Testis (tissue), 3 donors: Measurements from ENCODE around the gene BEND7. TPM values are rescaled to one million over a fixed set of nuclear protein-coding genes. Genes with fewer than 3 reads are reported as not detected.
"Not testable (repeated sequence)": the region's sequence is repeated elsewhere in the genome, so short reads cannot be mapped to it uniquely, and the experiment has no call there.

Experiments used
- DNase-seq: peaks from one replicate; pipeline ENCODE4 v3.0.0-alpha.2; 2019
- H3K27ac ChIP-seq, 2 donors: fragments of 200-600 bp; sonication (generic); one replicate each; pipeline ENCODE4 v1.5.1; 2019
- H3K27me3 ChIP-seq: fragments of 200-600 bp; sonication (generic); one replicate; pipeline ENCODE4 v1.5.1; 2019
- H3K36me3 ChIP-seq: fragments of 200-600 bp; sonication (generic); one replicate; pipeline ENCODE4 v1.5.1; 2017; ENCODE audit warnings: low read depth; ENCODE audit errors: missing control alignments
- H3K4me1 ChIP-seq: fragments of 200-600 bp; sonication (generic); one replicate; pipeline ENCODE4 v1.5.1; 2019
- H3K4me3 ChIP-seq, 2 donors: fragments of 200-600 bp; sonication (generic); one replicate each; pipeline ENCODE4 v1.5.1; 2017 to 2019
- H3K9me3 ChIP-seq: fragments of 200-600 bp; sonication (generic); one replicate; pipeline ENCODE4 v1.5.1; 2017
- POLR2A ChIP-seq: fragments of 450-650 bp; IDR thresholded peaks from one replicate; pipeline ENCODE4 v1.6.1; 2017; ENCODE audit warnings: antibody characterized with exemption, mild to moderate bottlenecking, moderate library complexity
- WGBS, 2 donors: methylation state at CpG; one replicate each; pipeline ENCODE4 v1.1.5; 2018; 5-methylcytosine and 5-hydroxymethylcytosine counted together
- intact Hi-C: fragments of 100-400 bp; cut with DNase I; formaldehyde crosslinking; loops from one replicate; pipeline ENCODE4 v1.15.1; 2023; ENCODE audit warnings: low total_unique reads
- polyA plus RNA-seq: library from polyadenylated mRNA; stranded (reverse); fragments of 350-450 nt; fragmentation: Illumina TruSeq; extraction: RNeasy Lipid Tissue Mini Kit (QIAGEN cat#74804); gene quantifications from one replicate; pipeline ENCODE4 v1.2.3, GENCODE V29; 2014; ENCODE audit warnings: low read depth, low replicate concordance; ENCODE audit not compliant: insufficient read depth
- total RNA-seq, 2 donors: library from RNA; depleted of rRNA; stranded (reverse); fragments of >200 nt; gene quantifications; one replicate each; pipeline ENCODE4 v1.2.3, GENCODE V29; 2016
- TF ChIP-seq, protein P1 (sequence below), 3 experiments: fragments of 450-650 bp in 2 of 3; fragments of 200-600 bp in 1 of 3; sonication (generic) in 1 of 3; IDR thresholded peaks; one replicate each; pipeline ENCODE4 v1.5.1; 2016 to 2019; ENCODE audit warnings: antibody characterized with exemption in 3 of 3, mild to moderate bottlenecking in 2 of 3, moderate library complexity in 1 of 3

The BEND7 gene
- total and polyA plus RNA-seq, 3 donors from 2014 or later = 31.2 to 57.2 (median 55.2) TPM

DNA sequence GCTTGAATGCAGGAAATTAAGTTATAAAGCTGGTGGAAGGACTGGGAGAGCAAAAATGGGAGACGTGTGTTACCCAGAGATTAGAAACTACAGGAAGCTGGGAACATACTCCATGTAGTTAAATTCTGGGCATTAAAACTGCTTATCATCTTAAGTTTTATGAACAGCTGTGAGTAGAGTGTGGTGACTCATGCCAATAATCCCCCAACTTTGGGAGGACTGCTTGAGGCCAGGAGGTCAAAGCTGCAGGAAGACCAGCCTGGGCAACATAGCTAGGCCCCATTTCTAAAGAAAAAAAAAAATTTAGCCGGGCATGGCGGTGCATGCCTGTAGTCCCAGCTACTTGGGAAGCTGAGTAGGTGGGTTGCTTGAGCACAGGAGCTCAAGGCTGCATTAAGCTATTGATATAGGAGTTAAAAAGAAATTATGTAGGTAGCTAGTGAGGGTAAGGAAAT is 124.5 kb downstream of the BEND7 start:
- Histone ChIP-seq H3K9me3 (no peaks in the 10 kb centered on the region), H3K4me3 (no peak overlapping the region), H3K27me3 (no peaks in the 10 kb centered on the region), H3K36me3 (no peaks in the 10 kb centered on the region), H3K27ac (no peak overlapping the region), H3K4me1 (no peaks in the 10 kb centered on the region)
- WGBS, 2 donors = 81 to 82% methylated on average over 3 of the region's 3 CpGs
- DNase-seq = no peak
- intact Hi-C loops = no loop called here
- TF ChIP-seq, protein P1, sequence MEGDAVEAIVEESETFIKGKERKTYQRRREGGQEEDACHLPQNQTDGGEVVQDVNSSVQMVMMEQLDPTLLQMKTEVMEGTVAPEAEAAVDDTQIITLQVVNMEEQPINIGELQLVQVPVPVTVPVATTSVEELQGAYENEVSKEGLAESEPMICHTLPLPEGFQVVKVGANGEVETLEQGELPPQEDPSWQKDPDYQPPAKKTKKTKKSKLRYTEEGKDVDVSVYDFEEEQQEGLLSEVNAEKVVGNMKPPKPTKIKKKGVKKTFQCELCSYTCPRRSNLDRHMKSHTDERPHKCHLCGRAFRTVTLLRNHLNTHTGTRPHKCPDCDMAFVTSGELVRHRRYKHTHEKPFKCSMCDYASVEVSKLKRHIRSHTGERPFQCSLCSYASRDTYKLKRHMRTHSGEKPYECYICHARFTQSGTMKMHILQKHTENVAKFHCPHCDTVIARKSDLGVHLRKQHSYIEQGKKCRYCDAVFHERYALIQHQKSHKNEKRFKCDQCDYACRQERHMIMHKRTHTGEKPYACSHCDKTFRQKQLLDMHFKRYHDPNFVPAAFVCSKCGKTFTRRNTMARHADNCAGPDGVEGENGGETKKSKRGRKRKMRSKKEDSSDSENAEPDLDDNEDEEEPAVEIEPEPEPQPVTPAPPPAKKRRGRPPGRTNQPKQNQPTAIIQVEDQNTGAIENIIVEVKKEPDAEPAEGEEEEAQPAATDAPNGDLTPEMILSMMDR (IDR thresholded peaks at IDR 0.05) = no peak
- no peak for TF ChIP-seq POLR2A

DNA sequence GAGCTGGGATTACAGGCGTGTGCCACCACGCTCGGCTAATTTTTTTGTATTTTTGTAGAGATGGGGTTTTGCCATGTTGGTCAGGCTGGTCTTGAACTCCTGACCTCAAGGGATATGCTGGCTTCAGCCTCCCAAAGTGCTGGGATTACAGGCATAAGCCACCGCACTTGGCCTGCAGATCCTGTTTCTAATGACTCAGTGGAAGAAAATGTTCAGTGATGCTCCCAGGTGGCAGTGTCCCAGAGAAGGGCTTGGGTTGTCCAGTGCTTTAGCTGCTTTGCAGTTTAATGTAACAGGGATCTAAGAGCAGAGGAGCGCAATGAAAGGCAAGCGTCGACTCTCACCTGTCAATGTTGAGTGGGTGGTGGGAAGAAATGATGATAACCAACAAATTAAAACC is 125.4 kb downstream of the BEND7 start:
- 91 to 92% methylated on average over 7 of the region's 7 CpGs for WGBS, 2 donors
- H3K9me3 ChIP-seq, H3K4me3 ChIP-seq, H3K27me3 ChIP-seq, DNase-seq, H3K27ac ChIP-seq, H3K36me3 ChIP-seq, intact Hi-C loops, H3K4me1 ChIP-seq: not testable (repeated sequence)

DNA sequence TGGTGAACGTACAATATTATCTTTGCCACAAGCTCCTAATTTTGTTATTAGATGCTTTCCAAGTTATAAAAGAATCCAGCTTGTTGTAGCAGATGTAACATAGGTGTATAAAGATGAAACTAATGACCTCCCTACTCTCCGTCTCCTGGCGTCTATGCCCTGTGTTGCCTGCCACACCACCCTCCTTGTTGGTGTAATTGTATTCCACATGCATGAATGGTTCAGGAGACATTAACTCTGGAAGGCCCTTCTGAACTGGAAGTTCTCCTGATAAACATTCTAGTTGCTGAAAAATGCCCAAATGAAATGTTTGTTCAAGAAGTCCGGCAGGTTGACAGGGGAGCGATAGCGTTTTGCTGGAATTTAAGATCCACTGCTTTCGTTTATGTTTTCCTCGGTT is 126.8 kb downstream of the BEND7 start:
- no peaks in the 10 kb centered on the region for H3K27me3 ChIP-seq
- H3K27ac ChIP-seq = no peak overlapping the region
- H3K9me3 ChIP-seq = no peaks in the 10 kb centered on the region
- DNase-seq = no peak
- no peaks in the 10 kb centered on the region for H3K4me1 ChIP-seq
- H3K4me3 ChIP-seq = no peak overlapping the region
- H3K36me3 ChIP-seq = no peaks in the 10 kb centered on the region
- intact Hi-C loops = no loop called here
- TF ChIP-seq, protein P1 (IDR thresholded peaks at IDR 0.05) = no peak
- no peak for TF ChIP-seq POLR2A
- WGBS, 2 donors = 77 to 91% methylated on average over 8 of the region's 8 CpGs

DNA sequence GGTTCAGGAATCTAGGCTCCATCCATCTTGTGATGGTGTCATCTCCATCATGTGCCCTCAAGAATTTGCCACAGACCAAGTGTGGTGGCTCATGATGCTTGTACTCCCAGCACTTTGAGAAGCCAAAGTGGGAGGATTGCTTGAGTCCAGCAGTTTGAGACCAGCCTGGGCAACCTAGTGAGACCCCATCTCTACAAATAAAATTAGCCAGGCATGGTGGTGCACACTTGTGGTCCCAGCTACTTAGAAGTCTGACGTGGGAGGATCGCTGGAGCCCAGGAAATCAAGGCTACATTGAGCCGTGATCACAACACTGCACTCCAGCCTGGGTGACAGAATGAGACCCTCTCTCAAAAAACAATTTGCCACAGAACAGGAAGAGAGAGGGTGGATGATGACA is 127.7 kb downstream of the BEND7 start:
- DNase-seq = no peak
- Histone ChIP-seq H3K27me3 (no peaks in the 10 kb centered on the region), H3K4me1 (no peaks in the 10 kb centered on the region), H3K9me3 (no peaks in the 10 kb centered on the region), H3K27ac (no peak overlapping the region), H3K4me3 (no peak overlapping the region), H3K36me3 (no peaks in the 10 kb centered on the region)
- 95 to 97% methylated on average over 3 of the region's 3 CpGs for WGBS, 2 donors
- TF ChIP-seq POLR2A = no peak
- TF ChIP-seq, protein P1 (IDR thresholded peaks at IDR 0.05) = no peak
- intact Hi-C loops = no loop called here

DNA sequence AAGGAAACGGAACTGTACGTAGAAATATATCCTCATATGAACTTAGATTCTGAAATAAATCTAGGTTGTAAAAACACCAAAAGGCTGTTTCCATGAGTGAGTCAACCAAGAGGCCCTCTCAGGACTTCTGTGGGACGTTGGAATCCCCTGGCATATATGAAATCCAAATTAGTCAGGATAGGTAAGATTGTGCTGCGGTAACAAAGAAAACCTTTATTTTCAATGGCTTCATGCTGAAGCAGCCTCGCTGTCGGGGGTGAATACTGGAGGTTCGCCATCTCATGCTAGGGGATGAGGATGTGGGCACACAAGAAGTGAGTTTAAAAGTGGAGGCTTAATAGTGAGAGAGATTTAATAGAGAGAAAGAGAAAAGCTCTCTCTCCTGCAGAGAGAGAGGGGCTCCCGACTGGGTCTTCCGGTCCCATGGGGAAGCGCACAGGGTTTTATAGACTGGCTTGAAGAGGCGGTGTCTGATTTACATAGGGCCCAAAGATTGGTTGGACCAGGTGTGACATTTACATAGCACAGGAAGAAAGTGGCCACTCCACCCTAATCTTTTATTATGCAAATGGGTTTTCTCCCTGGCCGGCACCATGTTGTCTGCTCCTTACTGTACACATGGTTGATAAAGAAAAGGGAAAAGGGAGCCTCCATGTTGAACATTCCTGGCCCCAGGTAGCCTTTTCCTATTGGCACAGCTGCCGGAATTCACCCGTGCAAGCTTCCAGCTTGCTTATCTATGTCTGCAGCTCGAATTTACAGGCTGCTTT is 128.4 kb downstream of the BEND7 start:
- intact Hi-C loops = no loop called here
- no peak for TF ChIP-seq POLR2A
- TF ChIP-seq, protein P1 (IDR thresholded peaks at IDR 0.05) = no peak
- no peak for DNase-seq

More for the DNA sequence above, 128.4 kb downstream of the BEND7 start:
- H3K27me3 ChIP-seq = no peaks in the 10 kb centered on the region
- no peaks in the 10 kb centered on the region for H3K9me3 ChIP-seq
- WGBS, 2 donors = 60 to 66% methylated on average over 15 of the region's 15 CpGs
- H3K27ac ChIP-seq = no peak overlapping the region
- no peaks in the 10 kb centered on the region for H3K36me3 ChIP-seq
- H3K4me1 ChIP-seq = no peaks in the 10 kb centered on the region
- no peak overlapping the region for H3K4me3 ChIP-seq
